Smooth muscle cell of the brain vasculature (primary cell): Measurements from ENCODE around the gene ANKK1.

ENCODE experiments used
- DNase-seq: peaks from one replicate; pipeline ENCODE4 v3.0.0-alpha.2; 2012; ENCODE audit warnings: low read depth, low spot score

The ANKK1 gene

GRCh38 chr11:113387605-113388211, at the start of gene ANKK1:
ANKK1 (plus strand) TSS chr11:113387779; CDS start chr11:113387885, 106 bp downstream.
- no peak for DNase-seq

- DNase-seq = no peak
These were observed 48.8 kb upstream of the ANKK1 start for GRCh38 chr11:113338730-113339129.

- DNase-seq = no peak
These were observed 47.5 kb upstream of the ANKK1 start for GRCh38 chr11:113339929-113340589.

GRCh38 chr11:113341388-113342165, 46.0 kb upstream of the ANKK1 start:
- no peak for DNase-seq

GRCh38 chr11:113345978-113346377, 41.6 kb upstream of the ANKK1 start:
- DNase-seq = no peak

- no peak for DNase-seq
These were observed 38.1 kb upstream of the ANKK1 start for GRCh38 chr11:113349528-113349927.

- no peak for DNase-seq
These were observed 37.1 kb upstream of the ANKK1 start for GRCh38 chr11:113350336-113351067.

- DNase-seq = no peak
These were observed 36.5 kb upstream of the ANKK1 start for GRCh38 chr11:113351068-113351450.

GRCh38 chr11:113351480-113351879, 36.1 kb upstream of the ANKK1 start:
- DNase-seq = no peak

- no peak for DNase-seq
These were observed 31.4 kb upstream of the ANKK1 start for GRCh38 chr11:113356203-113356602.

- no peak for DNase-seq
These were observed 24.2 kb upstream of the ANKK1 start for GRCh38 chr11:113363406-113363805.

- DNase-seq = no peak
These were observed 23.5 kb upstream of the ANKK1 start for GRCh38 chr11:113363996-113364641.

GRCh38 chr11:113365895-113366294, 21.7 kb upstream of the ANKK1 start:
- DNase-seq = no peak

- no peak for DNase-seq
These were observed 18.2 kb upstream of the ANKK1 start for GRCh38 chr11:113369411-113369810.

GRCh38 chr11:113370634-113371033, 16.9 kb upstream of the ANKK1 start:
- no peak for DNase-seq

- DNase-seq = no peak
These were observed 15.3 kb upstream of the ANKK1 start for GRCh38 chr11:113372309-113372708.

- DNase-seq = no peak
These were observed 14.3 kb upstream of the ANKK1 start for GRCh38 chr11:113373306-113373705.

GRCh38 chr11:113373981-113374560, 13.5 kb upstream of the ANKK1 start:
- DNase-seq = no peak

GRCh38 chr11:113375402-113375801, 12.2 kb upstream of the ANKK1 start:
- no peak for DNase-seq

- DNase-seq = no peak
These were observed 11.4 kb upstream of the ANKK1 start for GRCh38 chr11:113376156-113376555.
